ENCODE results near the gene HAS3.
"Not testable (repeated sequence)": the region's sequence is repeated elsewhere in the genome, so short reads cannot be mapped to it uniquely, and the experiment has no call there.

The HAS3 gene

GRCh38 chr16:69126221-69126620 is 20.8 kb downstream of the HAS3 start:
- Histone ChIP-seq H3K36me3 (ENCODE audit: control insufficient read depth, low read length) (peaks cover 61% of the 10 kb centered on the region), H3F3A (ENCODE audit: control insufficient read depth, insufficient read depth) (peaks cover 23% of the 10 kb centered on the region), H3K27ac (ENCODE audit: low read depth, low read length) (no peak overlapping the region), H3K9me2 (replicated peaks; ENCODE audit: control insufficient read depth, low read length) (no peaks in the 10 kb centered on the region), H3K27me3 (ENCODE audit: control insufficient read depth, low read length) (no peaks in the 10 kb centered on the region), H3K79me2 (ENCODE audit: control insufficient read depth, low read length) (peaks cover 91% of the 10 kb centered on the region), H3K4me1 (ENCODE audit: control insufficient read depth, low read length) (peaks cover 21% of the 10 kb centered on the region), H3K4me2 (ENCODE audit: low read length) (no peak overlapping the region), H3K4me3 (ENCODE audit: low read length) (no peak overlapping the region), H4K20me1 (ENCODE audit: control insufficient read depth, insufficient read depth, low read depth, low read length) (peaks cover 17% of the 10 kb centered on the region; the same call in 1 of the 2 replicates), H3K9me3 (ENCODE audit: control insufficient read depth, insufficient read depth, low read length) (no peaks in the 10 kb centered on the region)
- TF ChIP-seq EZH2phosphoT487 (IDR thresholded peaks at IDR 0.05; ENCODE audit: borderline replicate concordance, low read length) (no peak), CTCF (IDR thresholded peaks at IDR 0.05; ENCODE audit: low read depth, low read length, poor library complexity, severe bottlenecking) (no peak)

- Histone ChIP-seq H3F3A (ENCODE audit: control insufficient read depth, insufficient read depth) (peaks cover 23% of the 10 kb centered on the region), H3K79me2 (ENCODE audit: control insufficient read depth, low read length) (peaks cover 97% of the 10 kb centered on the region), H4K20me1 (ENCODE audit: control insufficient read depth, insufficient read depth, low read depth, low read length) (peaks cover 17% of the 10 kb centered on the region; the same call in 1 of the 2 replicates), H3K36me3 (ENCODE audit: control insufficient read depth, low read length) (peaks cover 62% of the 10 kb centered on the region), H3K4me1 (ENCODE audit: control insufficient read depth, low read length) (peaks cover 21% of the 10 kb centered on the region)
- H3K9me3 ChIP-seq (ENCODE audit: control insufficient read depth, insufficient read depth, low read length); H3K27ac ChIP-seq (ENCODE audit: low read depth, low read length); H3K9me2 ChIP-seq (replicated peaks; ENCODE audit: control insufficient read depth, low read length); H3K27me3 ChIP-seq (ENCODE audit: control insufficient read depth, low read length); H3K4me3 ChIP-seq (ENCODE audit: low read length); H3K4me2 ChIP-seq (ENCODE audit: low read length): not testable (repeated sequence)
Observed at GRCh38 chr16:69126801-69127200, 21.3 kb downstream of the HAS3 start.

- H3K27me3 ChIP-seq (ENCODE audit: control insufficient read depth, low read length): no peaks in the 10 kb centered on the region
- peaks cover 94% of the 10 kb centered on the region for H3K79me2 ChIP-seq (ENCODE audit: control insufficient read depth, low read length)
- H3K4me1 ChIP-seq (ENCODE audit: control insufficient read depth, low read length): peaks cover 21% of the 10 kb centered on the region
- H3K27ac ChIP-seq (ENCODE audit: low read depth, low read length): no peak overlapping the region
- peaks cover 23% of the 10 kb centered on the region for H3F3A ChIP-seq (ENCODE audit: control insufficient read depth, insufficient read depth)
- TF ChIP-seq CTCF (IDR thresholded peaks at IDR 0.05; ENCODE audit: low read depth, low read length, poor library complexity, severe bottlenecking) (no peak), EZH2phosphoT487 (IDR thresholded peaks at IDR 0.05; ENCODE audit: borderline replicate concordance, low read length) (no peak)
- H3K9me3 ChIP-seq (ENCODE audit: control insufficient read depth, insufficient read depth, low read length): no peaks in the 10 kb centered on the region
- peaks cover 17% of the 10 kb centered on the region; the same call in 1 of the 2 replicates for H4K20me1 ChIP-seq (ENCODE audit: control insufficient read depth, insufficient read depth, low read depth, low read length)
- no peak overlapping the region for H3K4me2 ChIP-seq (ENCODE audit: low read length)
- H3K4me3 ChIP-seq (ENCODE audit: low read length): no peak overlapping the region
- H3K9me2 ChIP-seq (replicated peaks; ENCODE audit: control insufficient read depth, low read length): no peaks in the 10 kb centered on the region
- H3K36me3 ChIP-seq (ENCODE audit: control insufficient read depth, low read length): peaks cover 61% of the 10 kb centered on the region
Observed at GRCh38 chr16:69127966-69128510, 22.6 kb downstream of the HAS3 start.

- H3K27ac ChIP-seq (ENCODE audit: low read depth, low read length): no peak overlapping the region
- H3F3A ChIP-seq (ENCODE audit: control insufficient read depth, insufficient read depth): peaks cover 16% of the 10 kb centered on the region
- peak overlapping the region; percentile 81 for H3K4me3 ChIP-seq (ENCODE audit: low read length)
- H3K9me2 ChIP-seq (replicated peaks; ENCODE audit: control insufficient read depth, low read length): no peaks in the 10 kb centered on the region
- H3K4me1 ChIP-seq (ENCODE audit: control insufficient read depth, low read length): peaks cover 31% of the 10 kb centered on the region
- TF ChIP-seq CTCF (IDR thresholded peaks at IDR 0.05; ENCODE audit: low read depth, low read length, poor library complexity, severe bottlenecking): no peak
- no peak for TF ChIP-seq EZH2phosphoT487 (IDR thresholded peaks at IDR 0.05; ENCODE audit: borderline replicate concordance, low read length)
- H3K9me3 ChIP-seq (ENCODE audit: control insufficient read depth, insufficient read depth, low read length): no peaks in the 10 kb centered on the region
- no peaks in the 10 kb centered on the region for H3K27me3 ChIP-seq (ENCODE audit: control insufficient read depth, low read length)
- peak overlapping the region; percentile 69 for H3K4me2 ChIP-seq (ENCODE audit: low read length)
- H3K36me3 ChIP-seq (ENCODE audit: control insufficient read depth, low read length): peaks cover 69% of the 10 kb centered on the region
- peaks cover 23% of the 10 kb centered on the region for H4K20me1 ChIP-seq (ENCODE audit: control insufficient read depth, insufficient read depth, low read depth, low read length)
- H3K79me2 ChIP-seq (ENCODE audit: control insufficient read depth, low read length): peaks cover 94% of the 10 kb centered on the region
Observed at GRCh38 chr16:69130461-69130860, 25.0 kb downstream of the HAS3 start.
